Hematopoietic multipotent progenitor cell treated with erythropoietin and hydrocortisone succinate and interleukin-3 and kit ligand, for 4 days (in vitro differentiated cells): ENCODE measurements around the gene CACNA1A.
A peak's percentile ranks its signal among the peaks of the same experiment; 100 is the strongest.
"Not testable (repeated sequence)": the region's sequence is repeated elsewhere in the genome, so short reads cannot be mapped to it uniquely, and the experiment has no call there.

Experiments
- DNase-seq: peaks from one replicate; pipeline ENCODE4 v3.0.0-alpha.2; 2015

CACNA1A gene

DNA sequence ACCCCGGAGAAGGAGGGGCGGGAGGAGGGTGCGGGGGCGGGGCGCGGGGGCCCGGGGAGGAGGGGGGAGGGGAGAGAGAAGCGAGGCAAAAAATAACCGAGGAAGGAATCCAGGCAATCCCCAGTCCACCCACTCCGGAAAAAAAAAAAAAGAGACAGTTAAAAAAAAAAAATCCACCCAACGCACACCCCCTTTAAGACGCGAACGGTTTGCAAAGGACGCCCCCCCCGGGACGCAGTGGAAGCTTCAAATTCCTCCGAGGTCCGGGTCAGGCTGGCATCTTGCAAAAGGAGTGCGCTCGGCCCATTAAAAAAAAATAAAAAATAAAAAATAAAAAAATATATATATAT, at the start of gene CACNA1A:
CACNA1A (minus strand) TSS at position 9 of the 350 bp plus-strand sequence. CDS start 255 bp downstream, outside the sequence.
- DNase-seq = peak; percentile 7

DNA sequence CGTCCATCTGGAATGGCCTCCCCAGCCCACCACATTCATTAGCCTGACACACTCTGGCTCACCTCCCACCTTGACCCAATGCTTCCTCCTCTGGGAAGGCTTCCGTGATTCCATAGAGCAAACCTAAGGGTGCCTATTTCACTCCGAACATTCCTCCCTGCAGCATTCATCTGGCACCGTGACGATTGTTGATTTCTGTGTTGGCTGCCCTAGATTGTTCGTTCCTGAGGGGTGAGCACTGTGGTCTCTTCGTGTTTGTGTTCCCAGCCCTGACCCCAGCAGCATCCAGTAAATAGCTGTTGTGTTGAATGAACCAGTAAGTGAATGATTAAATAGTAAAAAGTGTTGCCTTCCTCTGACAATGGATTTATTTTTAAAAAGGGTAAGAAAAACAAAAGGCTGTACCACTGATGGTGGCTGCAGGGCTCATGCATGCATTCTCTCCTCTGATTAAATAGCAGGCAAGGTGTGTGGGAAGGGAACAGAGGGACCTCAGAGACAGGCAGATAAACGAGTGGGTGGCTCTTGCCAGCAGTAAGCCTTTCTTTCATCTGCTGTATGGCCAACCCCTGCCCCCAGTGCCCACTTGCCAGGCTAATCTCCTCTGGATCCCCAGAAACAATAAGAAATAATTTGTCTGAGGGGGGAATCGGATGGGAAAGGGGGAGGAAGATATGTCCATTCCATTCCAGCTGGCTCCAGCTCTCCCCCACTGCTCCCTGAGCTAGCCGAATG, 48.4 kb upstream of the CACNA1A start:
- DNase-seq = no peak

DNA sequence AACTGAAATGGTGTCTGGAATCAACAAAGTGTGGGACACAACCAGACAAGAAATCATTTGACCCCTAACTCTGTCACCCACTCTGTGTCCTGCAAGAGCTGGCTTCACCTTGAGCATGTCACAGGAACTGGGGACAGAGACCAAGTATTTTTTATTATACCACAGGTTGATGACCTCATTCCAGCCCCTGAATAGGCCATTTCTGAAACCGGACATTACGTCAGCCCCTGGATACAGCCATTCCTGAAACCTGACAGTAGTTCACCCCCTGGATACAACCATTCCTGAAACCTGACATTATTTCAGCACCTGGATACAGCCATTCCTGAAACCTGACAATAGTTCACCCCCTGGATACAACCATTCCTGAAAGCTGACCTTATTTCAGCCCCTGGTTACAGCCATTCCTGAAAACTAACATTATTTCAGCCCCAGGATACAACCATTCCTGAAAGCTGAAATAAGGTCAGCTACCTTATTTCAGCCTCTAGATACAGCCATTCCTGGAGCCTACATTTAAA, 47.7 kb upstream of the CACNA1A start:
- DNase-seq = no peak

DNA sequence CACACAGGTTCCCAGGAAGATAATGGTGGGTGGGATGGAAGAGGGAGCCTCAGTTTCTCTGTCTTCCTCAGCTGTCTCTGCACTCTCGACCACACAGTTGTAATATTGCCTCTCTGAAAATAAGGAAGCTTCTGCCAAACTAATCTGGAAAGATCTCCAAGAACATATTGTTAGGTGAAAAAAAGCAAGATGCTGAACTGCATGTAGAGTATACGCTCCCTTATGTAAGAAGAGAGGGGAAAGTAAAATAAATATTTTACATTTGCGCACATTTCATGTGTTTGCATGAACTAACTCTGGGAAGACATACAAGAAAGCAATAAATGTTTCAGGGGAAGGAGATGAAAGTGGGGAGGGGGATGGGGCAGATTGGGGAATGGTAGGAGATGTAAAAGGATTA, 41.9 kb upstream of the CACNA1A start:
- no peak for DNase-seq

DNA sequence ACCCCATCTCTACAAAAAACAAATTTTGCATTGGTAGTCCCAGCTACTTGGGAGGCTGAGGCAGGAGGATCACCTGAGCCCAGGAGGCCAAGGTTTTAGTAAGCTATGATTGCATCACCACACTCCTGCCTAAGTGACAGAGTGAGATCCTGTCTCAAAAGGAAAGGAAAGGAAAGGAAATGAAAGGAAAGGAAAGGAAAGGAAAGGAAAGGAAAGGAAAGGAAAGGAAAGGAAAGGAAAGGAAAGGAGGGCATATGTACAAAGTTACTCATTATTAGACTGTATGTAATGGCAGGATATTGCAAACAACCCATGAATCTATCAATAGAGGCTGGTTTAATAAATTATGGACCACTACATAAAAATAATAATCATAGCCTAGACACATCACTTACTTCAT, 40.8 kb upstream of the CACNA1A start:
- DNase-seq = no peak

DNA sequence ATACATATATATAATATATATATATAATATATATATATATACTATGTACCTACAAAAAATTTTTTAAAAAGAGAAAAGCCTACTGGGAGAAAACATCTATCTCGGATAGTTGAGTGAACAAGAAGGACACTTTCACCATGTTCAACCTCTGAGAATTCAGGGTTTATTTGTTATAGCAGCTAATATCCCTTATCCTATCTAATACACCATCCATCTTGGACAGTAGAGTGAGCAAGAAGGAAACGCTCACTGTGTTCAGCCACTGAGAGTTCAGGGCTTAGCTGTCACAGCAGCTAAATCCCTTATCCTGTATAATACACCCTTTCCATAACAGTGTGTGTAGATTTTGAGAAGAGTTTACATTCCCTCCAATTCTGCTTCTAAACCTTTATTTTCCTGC, 38.1 kb upstream of the CACNA1A start:
- DNase-seq = no peak

DNA sequence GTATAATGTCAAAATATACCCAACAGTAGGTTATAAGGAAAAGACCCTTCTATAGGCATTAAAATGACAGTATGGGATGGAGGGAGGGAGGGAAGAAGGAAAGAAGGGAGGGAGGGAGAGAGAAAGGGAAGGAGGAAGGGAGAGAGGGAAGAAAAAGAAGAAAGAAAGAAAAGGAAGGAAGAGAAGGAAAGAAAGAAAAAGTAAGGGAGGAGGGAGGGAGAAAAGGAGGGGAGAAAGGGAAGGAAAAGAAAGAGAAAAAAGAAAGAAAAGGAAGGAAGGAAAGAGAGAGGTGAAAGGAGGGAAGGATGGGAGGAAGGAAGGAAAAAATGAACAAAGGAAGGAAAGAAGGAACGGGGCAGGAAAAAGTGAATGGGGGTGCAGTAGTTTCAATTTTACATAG, 35.3 kb upstream of the CACNA1A start:
- DNase-seq = no peak

DNA sequence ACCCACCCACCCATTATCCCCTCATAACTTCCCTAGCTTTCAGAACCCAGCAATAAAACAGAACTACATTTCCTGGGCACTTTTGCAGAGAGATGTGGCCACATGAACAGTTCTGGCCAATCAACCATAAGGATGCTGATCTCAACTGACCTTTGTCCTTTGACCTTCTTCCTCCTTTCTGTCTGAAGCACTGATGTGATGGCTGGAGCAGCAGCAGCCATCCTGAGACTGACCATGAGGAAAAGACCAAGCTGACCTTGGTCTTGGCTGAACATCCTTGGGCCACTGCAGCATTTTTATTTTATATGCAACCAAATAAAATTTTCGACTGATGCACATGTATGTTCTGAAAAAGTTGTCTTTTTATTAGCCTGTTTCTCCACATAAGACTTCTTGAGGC, 33.1 kb upstream of the CACNA1A start:
- DNase-seq = no peak

DNA sequence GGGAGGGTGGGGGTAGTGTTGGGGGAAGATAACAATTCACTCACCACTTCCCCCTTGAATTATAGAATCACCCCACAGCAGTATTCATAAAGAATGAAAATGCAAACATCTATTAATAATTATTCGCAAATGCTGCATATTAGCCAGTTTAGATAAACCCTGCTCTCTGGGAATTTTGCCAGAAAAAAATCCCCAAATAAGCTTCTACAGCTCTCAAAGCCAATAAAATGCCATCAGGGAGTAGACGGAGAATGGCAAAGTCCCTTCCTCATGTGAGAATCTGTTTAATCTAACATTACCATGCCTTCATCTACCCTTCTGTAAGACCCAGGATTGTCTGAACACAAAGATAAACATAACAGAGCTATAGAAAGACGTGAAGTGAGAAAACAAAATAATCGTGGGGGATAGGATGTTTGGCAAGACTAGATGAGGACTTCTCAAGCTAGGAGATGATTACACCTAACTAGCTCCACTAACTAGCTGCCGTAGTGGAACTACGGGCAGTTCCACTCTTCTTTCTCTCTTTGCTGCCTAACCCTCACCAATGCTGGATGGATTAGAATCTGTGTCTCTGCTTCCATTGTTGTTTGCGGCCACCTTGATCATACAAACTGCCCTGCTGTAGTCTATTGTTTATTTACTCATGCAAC, 32.4 kb upstream of the CACNA1A start:
- peak; percentile 83 for DNase-seq

DNA sequence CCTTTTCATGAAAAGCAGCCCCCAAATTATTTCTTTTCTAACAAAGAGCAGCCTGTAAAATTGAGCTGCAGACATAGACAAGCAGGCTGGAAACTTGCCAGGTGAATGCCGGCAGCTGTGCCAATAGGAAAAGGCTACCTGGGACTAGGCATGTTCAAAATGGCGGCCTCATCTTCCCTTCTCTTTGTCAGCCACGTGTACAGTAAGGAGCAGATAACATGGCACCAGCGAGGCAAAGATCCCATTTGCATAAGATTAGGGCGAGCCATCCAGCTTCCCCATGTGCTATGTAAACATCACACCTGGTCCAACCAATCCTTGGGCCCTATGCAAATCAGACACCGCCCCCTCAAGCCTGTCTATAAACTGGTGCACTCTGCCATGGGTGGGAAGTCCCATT, 31.2 kb upstream of the CACNA1A start:
- DNase-seq = peak; percentile 49

DNA sequence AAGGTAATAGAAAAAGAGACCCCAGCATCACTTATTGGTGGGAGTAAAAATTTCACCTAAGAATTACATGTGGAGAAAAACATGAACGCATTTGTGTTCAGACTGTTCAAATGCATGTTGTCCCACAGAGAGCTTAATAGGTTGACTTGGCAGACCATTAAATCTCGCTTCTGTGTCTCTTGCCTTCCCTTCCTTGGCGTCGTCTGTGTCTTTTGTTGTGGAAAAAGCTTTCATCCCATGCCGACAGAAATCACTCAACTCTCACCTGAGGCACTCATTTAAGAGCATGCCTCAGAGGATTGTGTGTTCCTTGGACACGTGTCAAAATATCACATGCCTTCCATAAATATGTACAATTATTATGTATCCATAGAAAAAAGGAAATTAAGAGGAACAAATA, 24.4 kb upstream of the CACNA1A start:
- DNase-seq = no peak

DNA sequence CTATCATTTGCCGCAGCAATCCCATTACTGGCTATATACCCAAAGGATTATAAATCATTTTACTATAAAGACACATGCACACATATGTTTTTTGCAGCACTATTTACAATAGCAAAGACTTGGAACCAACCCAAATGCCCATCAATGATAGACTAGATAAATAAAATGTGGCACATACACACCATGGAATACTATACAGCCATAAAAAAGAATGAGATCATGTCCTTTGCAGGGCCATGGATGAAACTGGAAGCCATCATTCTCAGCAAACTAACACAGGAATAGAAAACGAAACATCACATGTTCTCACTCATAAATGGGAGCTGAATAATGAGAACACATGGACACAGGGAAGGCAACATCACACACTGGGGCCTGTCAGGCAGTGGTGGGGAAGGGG, 23.4 kb upstream of the CACNA1A start:
- not testable (repeated sequence) for DNase-seq

DNA sequence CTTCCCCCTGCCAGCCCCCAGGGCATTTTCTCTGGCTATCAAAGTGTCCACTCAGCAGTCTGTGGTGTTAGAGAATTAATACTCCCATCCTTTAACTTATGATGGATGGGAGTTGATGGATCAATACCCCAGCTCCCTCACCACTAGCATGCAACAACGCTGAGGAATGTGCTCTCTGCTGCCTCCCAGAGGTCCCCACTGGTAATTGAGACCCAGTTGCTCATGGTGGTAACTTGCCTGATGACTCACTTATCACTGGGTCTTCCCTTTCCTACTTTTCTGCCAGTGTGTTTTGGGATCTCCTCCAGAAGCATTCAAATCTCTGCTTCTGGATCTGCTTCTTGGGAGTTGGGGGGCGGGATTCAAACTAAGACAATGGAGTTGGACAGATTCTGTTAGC, 20.3 kb upstream of the CACNA1A start:
- DNase-seq = peak; percentile 44

DNA sequence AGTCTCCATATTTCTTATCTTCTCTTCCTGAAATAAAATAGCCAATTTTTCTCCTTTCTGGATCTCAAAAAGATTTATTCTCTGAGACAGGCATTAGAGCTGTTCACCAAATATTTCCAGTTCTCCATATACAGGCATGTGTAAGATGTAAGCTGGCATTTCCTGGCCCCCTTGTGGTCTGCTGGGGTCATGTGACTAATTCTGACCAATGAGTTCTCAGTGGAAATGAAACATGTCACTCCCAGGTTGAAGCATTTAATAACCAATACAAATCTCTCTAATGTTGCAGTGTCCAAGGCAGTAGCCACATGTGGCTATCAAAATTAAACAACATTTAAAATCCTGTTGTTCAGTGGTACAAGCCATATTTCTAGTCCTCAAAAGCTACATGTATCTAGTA, 14.8 kb upstream of the CACNA1A start:
- DNase-seq = no peak

DNA sequence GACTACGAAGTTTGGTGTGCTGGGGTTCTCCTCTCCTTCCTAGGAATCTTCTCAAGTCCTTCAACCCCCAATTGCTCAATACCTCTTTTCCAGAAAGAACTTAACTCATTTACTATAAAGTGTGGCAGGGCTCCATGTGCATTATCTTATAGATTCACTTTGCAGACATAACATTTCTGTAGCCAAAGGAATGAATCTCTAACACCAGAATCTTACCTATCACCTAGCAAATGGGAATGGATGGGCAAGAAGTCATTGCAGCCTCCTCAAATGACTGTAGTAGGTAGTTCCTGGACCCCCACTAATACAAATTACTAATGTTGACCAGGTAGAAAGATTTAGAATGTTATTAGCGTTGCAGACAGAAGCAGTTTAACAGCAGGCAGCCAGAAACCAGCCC, 5.7 kb upstream of the CACNA1A start:
- DNase-seq = no peak

DNA sequence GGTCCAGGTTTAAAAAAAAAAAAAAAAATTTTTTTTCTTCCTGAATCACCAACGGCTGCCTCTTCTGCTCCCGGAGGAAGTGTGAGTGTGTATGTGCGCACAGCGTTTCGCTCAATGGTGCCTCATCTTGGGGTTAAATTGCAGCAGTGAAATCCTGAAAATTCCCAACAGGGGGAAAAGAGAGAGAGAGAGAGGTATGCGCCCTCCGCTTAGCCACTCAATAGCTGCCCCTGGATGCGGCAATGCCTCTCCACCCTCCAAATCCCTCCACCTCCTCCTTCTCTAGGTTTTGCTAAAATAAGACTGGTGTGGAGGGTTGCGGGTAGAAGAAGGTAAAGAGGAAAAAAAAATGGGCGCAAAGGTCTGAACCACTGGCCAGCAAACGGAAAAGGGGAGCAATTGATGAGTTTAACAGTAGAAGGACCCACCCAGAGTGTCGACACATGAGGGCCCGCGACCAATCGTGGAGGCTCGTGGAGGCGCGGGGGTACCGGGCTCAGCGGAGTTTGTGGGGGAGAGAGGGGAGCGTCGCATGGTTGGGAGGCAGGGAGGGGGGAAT, 853 bp upstream of the CACNA1A start:
- no peak for DNase-seq

DNA sequence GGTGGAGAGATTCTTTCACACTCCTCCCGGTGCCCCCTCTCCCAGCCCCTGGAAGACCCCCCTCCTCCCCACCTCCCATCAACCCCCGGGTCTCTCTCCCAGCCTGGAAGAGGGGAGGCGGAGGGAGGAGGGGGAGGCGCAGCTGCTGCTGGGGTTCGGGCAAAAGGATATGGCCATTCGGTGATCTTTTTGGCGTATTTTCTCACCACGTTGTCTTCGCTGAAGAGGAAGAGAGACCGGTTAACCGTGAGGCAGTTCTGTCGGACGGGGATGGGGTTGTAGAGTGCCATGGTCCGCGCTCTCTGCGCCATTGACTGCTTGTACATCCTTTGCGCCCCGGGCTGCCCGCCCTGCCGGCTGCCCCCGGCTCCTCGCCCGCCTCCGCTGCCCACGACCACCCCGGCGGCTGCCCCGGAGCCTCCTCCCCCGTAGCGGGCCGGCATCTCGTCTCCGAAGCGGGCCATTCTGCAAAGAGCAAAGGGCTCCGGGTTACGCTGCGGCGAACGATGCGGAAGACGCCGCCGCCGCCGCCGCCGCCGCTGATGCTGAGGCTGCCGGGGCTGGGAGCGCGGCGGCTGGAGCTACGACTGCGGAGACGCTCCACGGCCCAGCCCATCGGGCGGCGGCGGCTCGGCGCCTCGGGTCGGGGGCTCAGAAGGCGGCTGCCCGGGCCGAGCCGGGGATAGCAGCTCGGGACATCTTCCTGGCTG, 363 bp downstream of the CACNA1A start:
- peak; percentile 16 for DNase-seq

DNA sequence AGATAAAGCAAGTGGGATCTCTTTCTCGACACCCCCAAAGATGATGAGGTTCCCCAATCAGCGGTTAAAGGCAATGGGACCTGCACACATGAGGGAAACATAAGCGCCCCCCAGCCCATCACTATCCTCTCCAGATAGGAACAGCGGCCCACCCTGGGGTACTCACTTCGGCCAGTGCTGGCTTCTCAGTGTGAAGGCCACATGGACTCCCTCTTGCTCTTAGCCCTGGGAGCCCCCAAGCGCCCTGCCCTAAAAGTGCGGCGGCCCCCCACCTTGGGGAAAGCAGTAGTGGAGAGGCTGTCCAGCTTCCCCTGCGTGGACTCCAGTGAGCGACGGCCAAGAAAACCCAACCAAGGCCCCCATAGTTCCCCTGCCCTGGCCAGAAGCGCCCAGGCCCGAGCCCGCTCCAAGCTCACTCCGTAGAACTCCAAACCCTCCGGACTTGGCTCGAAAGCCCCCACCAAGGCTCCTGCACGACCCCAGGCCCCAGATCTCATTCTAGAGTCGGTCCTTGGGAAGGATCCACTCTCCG, 1.0 kb downstream of the CACNA1A start:
- DNase-seq = no peak

DNA sequence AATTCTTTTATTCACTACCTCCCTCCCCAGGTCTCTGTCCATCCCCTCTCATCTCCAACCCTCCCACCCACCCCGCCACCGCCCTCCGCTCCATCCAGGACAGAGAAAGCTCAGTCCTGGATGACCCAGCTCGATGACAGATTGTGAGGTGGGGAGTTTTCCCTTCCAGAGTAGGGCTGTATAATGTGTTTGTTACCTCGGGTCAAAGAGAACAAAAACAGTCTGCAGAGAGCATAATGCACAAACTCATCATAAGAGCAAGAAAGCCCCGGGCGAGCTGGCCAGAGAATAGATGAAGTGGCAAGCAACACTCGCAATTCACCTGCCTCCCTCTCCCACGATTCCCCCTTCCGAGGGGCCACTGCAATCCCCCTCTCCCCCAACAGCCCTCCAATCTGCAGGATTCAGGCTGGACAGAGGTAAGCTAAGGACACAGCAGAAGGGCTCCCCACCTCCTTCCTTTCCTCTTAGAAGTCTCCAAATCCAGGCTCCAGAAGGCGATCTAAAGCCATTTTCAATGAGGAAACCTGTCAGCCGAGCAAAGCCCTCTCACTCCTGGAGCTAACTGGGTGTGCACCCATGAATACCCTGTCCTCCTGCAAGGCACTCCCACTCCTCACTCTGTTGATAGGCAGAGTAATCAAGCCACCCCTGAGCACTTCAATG, 2.6 kb downstream of the CACNA1A start:
- DNase-seq = no peak

DNA sequence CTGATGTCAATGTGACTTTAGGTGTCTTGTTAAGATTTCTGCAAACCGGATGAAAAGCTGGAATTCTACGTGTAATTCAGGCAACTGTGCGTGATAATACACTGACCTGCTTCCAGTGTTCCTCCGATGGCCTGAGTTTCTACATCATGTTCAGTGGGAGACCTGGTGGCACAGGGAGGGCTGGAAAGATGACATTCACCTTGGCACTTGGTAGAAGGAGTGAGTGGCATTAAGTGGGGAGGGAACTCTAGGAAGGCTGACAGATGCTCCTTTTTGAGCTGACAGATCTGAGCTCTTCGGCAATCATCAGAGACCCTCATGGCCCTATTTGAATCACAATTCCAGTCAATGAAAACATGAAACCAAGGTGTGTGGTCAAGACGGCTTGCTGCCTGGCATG, 4.0 kb downstream of the CACNA1A start:
- no peak for DNase-seq

DNA sequence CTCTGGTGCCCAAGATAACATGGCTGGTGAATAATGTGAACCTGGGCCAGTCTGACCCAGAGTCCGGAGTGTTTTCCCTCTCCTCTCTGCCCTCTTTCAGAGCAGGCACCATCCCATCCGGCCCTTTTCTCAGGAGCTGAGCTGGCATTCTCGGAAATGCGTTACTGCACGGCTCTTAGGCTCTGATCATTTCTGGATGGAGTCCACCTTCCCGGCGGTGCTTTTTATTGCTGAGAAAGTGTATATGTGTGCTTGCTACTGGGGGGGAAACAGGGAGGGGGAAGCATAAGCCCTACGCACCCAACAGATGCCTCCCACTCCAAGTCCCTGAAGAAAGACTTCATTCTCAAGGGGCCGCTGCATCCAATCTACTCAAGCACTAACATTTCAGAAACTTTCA, 6.6 kb downstream of the CACNA1A start:
- DNase-seq = no peak

DNA sequence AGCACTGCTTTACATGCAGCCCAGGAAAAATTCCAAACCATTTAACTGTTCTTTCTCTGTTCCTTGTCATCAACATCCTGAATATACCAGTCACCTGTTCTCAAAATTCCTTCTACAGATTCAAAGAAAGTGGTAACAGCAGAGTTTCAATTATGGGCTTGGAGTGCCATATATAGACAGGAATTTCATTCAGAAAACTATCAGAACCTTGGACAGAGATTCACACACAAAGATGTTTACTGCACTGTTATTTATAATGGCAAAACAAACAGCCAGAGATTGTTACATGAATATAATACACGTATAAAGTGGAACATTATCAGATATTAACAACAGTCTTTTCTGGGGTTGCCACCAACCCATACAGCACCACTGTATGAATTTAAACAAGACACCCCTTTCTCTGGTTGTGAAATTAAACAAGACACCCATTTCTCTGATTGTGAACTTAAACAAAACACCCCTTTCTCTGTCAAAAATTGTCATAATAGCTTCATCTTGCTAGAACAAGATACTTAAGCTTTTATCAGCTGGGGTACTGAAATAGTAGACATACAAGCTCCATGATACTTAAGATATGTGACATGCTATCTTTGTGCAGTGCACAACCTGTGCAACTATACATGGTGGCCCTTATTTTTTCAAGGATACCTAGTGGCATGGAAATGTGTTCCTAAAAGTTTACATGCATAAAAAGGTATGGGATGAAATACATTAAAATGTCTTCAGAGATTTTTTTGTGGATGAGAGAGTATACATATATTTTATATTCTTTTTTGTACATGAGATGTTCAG, 12.6 kb downstream of the CACNA1A start:
- peak; percentile 5 for DNase-seq
